Activated CD4-positive, alpha-beta T cell treated with anti-CD3 and anti-CD28 coated beads, Interleukin-2, amount 10 ng/mL, durations not matched to agents 7 days and 5 days (primary cell): Measurements from ENCODE around the gene DCTPP1. TPM values are rescaled to one million over a fixed set of nuclear protein-coding genes. Genes with fewer than 3 reads are reported as not detected.
"Not testable (repeated sequence)": the region's sequence is repeated elsewhere in the genome, so short reads cannot be mapped to it uniquely, and the experiment has no call there.

ENCODE experiments used
- CTCF ChIA-PET: fragments of 350-600 bp; sonication (Branson Sonifier 250); formaldehyde crosslinking; loops from one replicate; lab custom pipeline; 2021; ENCODE audit warnings: antibody characterized with exemption; lab: Charles Lee
- POLR2A ChIA-PET: fragments of 350-600 bp; sonication (Branson Sonifier 250); formaldehyde crosslinking; loops from one replicate; lab custom pipeline; 2021; ENCODE audit warnings: antibody characterized with exemption; lab: Charles Lee
- DNase-seq: peaks from one replicate; pipeline ENCODE4 v3.0.0-alpha.2; 2020
- H3K27ac Mint-ChIP-seq: one replicate; pipeline ENCODE4 v1.8.0; 2021; ENCODE audit warnings: mild to moderate bottlenecking, moderate library complexity, mixed read lengths
- H3K27me3 Mint-ChIP-seq: one replicate; pipeline ENCODE4 v1.8.0; 2021; ENCODE audit warnings: mixed read lengths
- H3K36me3 Mint-ChIP-seq: one replicate; pipeline ENCODE4 v1.8.0; 2021; ENCODE audit warnings: low read depth, mixed read lengths
- H3K4me1 Mint-ChIP-seq: one replicate; pipeline ENCODE4 v1.8.0; 2021; ENCODE audit warnings: mixed read lengths
- H3K4me3 Mint-ChIP-seq: one replicate; pipeline ENCODE4 v1.8.0; 2021; ENCODE audit warnings: mild to moderate bottlenecking, moderate library complexity, mixed read lengths
- H3K9me3 Mint-ChIP-seq: one replicate; pipeline ENCODE4 v1.8.0; 2021; ENCODE audit warnings: mixed read lengths
- total RNA-seq, 2 experiments: library from RNA; stranded (reverse); gene quantifications; one replicate each; pipeline ENCODE4 v1.2.3, GENCODE V29; 2021

DCTPP1 gene
- total RNA-seq = 10 to 100 TPM; 48.4 to 51.4 TPM

- CTCF ChIA-PET = interaction anchor here (0.6 to 2.1 kb wide), 54 partner anchors 9 to 375 kb away, joined by 3 to 17 read pairs (median 4); partner anchors contain the start of genes ITGAL, SEPTIN1, TBC1D10B and TBX6
- peak; percentile 99 for DNase-seq
- Mint-ChIP-seq H3K9me3 (no peaks in the 10 kb centered on the region), H3K36me3 (peaks cover 19% of the 10 kb centered on the region), H3K4me1 (peaks cover 38% of the 10 kb centered on the region), H3K4me3 (no peak within 1 kb of the TSS), H3K27me3 (no peaks in the 10 kb centered on the region), H3K27ac (no peak within 1 kb of the TSS)
- POLR2A ChIA-PET = interaction anchor here (0.5 to 1.1 kb wide), 8 partner anchors 12 to 206 kb away, joined by 3 to 6 read pairs (median 3); partner anchors contain the start of gene ZNF689
These were observed at the start of gene DCTPP1 for GRCh38 chr16:30429678-30430427. Gene DCTPP1, minus strand, starts transcription at chr16:30430030. Its CDS starts 50 bp downstream, at chr16:30429980.

GRCh38 chr16:30478766-30479478 lies 49.1 kb upstream of the DCTPP1 start:
- no peak overlapping the region for H3K4me3 Mint-ChIP-seq
- CTCF ChIA-PET = interaction anchor here (0.7 to 2.2 kb wide), 5 partner anchors 30 to 272 kb away, joined by 3 to 9 read pairs (median 4); partner anchors contain the start of genes DCTPP1 and SEPHS2
- H3K36me3 Mint-ChIP-seq = peaks cover 82% of the 10 kb centered on the region
- H3K4me1 Mint-ChIP-seq = peaks cover 77% of the 10 kb centered on the region
- H3K9me3 Mint-ChIP-seq = no peaks in the 10 kb centered on the region
- peak overlapping the region; percentile 71 for H3K27ac Mint-ChIP-seq
- no peak for DNase-seq
- POLR2A ChIA-PET = no interaction called here
- no peaks in the 10 kb centered on the region for H3K27me3 Mint-ChIP-seq

GRCh38 chr16:30477773-30478172 lies 47.9 kb upstream of the DCTPP1 start:
- H3K4me3 Mint-ChIP-seq, H3K9me3 Mint-ChIP-seq, DNase-seq, POLR2A ChIA-PET, H3K27me3 Mint-ChIP-seq: not testable (repeated sequence)
- Mint-ChIP-seq H3K36me3 (peaks cover 83% of the 10 kb centered on the region), H3K27ac (peak overlapping the region; percentile 79), H3K4me1 (peaks cover 69% of the 10 kb centered on the region)
- CTCF ChIA-PET = interaction anchor here (0.6 to 1.3 kb wide), 5 partner anchors 9 to 135 kb away, joined by 3 to 8 read pairs (median 4); partner anchors contain the start of gene DCTPP1

- POLR2A ChIA-PET = no interaction called here
- no peak overlapping the region for H3K4me3 Mint-ChIP-seq
These were observed 47.2 kb upstream of the DCTPP1 start for GRCh38 chr16:30476991-30477390.

GRCh38 chr16:30474684-30475083 lies 44.9 kb upstream of the DCTPP1 start:
- Mint-ChIP-seq H3K27ac (peak overlapping the region; percentile 63), H3K27me3 (no peaks in the 10 kb centered on the region), H3K9me3 (no peaks in the 10 kb centered on the region), H3K4me1 (peaks cover 66% of the 10 kb centered on the region), H3K36me3 (peaks cover 65% of the 10 kb centered on the region), H3K4me3 (peak overlapping the region; percentile 99)
- POLR2A ChIA-PET = no interaction called here
- DNase-seq = no peak
- CTCF ChIA-PET = interaction anchor here (0.8 to 3.3 kb wide), 6 partner anchors 10 to 57 kb away, joined by 3 to 21 read pairs (median 5); partner anchors contain the start of gene DCTPP1

More at GRCh38 chr16:30476991-30477390, 47.2 kb upstream of the DCTPP1 start:
- CTCF ChIA-PET = interaction anchor here (0.6 to 1.3 kb wide), 7 partner anchors 9 to 363 kb away, joined by 3 to 8 read pairs (median 4); partner anchors contain the start of gene DCTPP1
- no peak for DNase-seq
- Mint-ChIP-seq H3K27ac (peak overlapping the region; percentile 43), H3K36me3 (peaks cover 80% of the 10 kb centered on the region), H3K27me3 (no peaks in the 10 kb centered on the region), H3K4me1 (peaks cover 66% of the 10 kb centered on the region), H3K9me3 (no peaks in the 10 kb centered on the region)

- no peaks in the 10 kb centered on the region for H3K9me3 Mint-ChIP-seq
- peaks cover 62% of the 10 kb centered on the region for H3K36me3 Mint-ChIP-seq
- H3K4me1 Mint-ChIP-seq = peaks cover 68% of the 10 kb centered on the region
- peak overlapping the region; percentile 99 for H3K4me3 Mint-ChIP-seq
- no peaks in the 10 kb centered on the region for H3K27me3 Mint-ChIP-seq
- ChIA-PET CTCF (interaction anchor here (0.6 to 3.3 kb wide), 10 partner anchors 9 to 141 kb away, joined by 3 to 21 read pairs (median 4); partner anchors contain the start of genes DCTPP1 and ZNF688), POLR2A (interaction anchor here (0.9 to 2.8 kb wide), 2 partner anchors 15 to 56 kb away, joined by 3 to 23 read pairs; no protein-coding TSS in a partner anchor)
- no peak for DNase-seq
- H3K27ac Mint-ChIP-seq = peak overlapping the region; percentile 92
These were observed 44.2 kb upstream of the DCTPP1 start for GRCh38 chr16:30474074-30474452.

GRCh38 chr16:30473231-30474073 lies 43.6 kb upstream of the DCTPP1 start:
- CTCF ChIA-PET = interaction anchor here (0.6 to 3.3 kb wide), 11 partner anchors 9 to 142 kb away, joined by 3 to 21 read pairs (median 4); partner anchors contain the start of genes DCTPP1 and ZNF688
- Mint-ChIP-seq H3K9me3 (no peaks in the 10 kb centered on the region), H3K4me1 (peaks cover 63% of the 10 kb centered on the region), H3K4me3 (peak overlapping the region; percentile 99), H3K27ac (peak overlapping the region; percentile 92), H3K27me3 (no peaks in the 10 kb centered on the region), H3K36me3 (peaks cover 57% of the 10 kb centered on the region)
- POLR2A ChIA-PET = interaction anchor here (0.7 to 2.8 kb wide), 3 partner anchors 11 to 56 kb away, joined by 3 to 23 read pairs (median 3); no protein-coding TSS in a partner anchor
- DNase-seq = peak; percentile 34

GRCh38 chr16:30472328-30472942 lies 42.6 kb upstream of the DCTPP1 start, which contains the start of gene ITGAL:
Gene ITGAL, plus strand, starts transcription at chr16:30472742. Its CDS starts 96 bp downstream, at chr16:30472838.
- Mint-ChIP-seq H3K27ac (peak within 1 kb of the TSS; percentile 92), H3K4me1 (peaks cover 61% of the 10 kb centered on the region), H3K27me3 (no peaks in the 10 kb centered on the region), H3K9me3 (no peaks in the 10 kb centered on the region), H3K36me3 (peaks cover 49% of the 10 kb centered on the region), H3K4me3 (peak within 1 kb of the TSS; percentile 99)
- DNase-seq = peak; percentile 93
- ChIA-PET POLR2A (interaction anchor here (0.7 to 2.8 kb wide), 6 partner anchors 14 to 287 kb away, joined by 3 to 23 read pairs (median 3); partner anchors contain the start of genes DCTPP1, ZNF689 and ZNF764), CTCF (interaction anchor here (0.9 to 3.3 kb wide), 5 partner anchors 15 to 624 kb away, joined by 3 to 21 read pairs (median 14); partner anchors contain the start of gene DCTPP1)

- H3K4me1 Mint-ChIP-seq = peaks cover 57% of the 10 kb centered on the region
- H3K27ac Mint-ChIP-seq = peak overlapping the region; percentile 92
- peaks cover 33% of the 10 kb centered on the region for H3K36me3 Mint-ChIP-seq
- ChIA-PET CTCF (interaction anchor here (1.7 to 3.6 kb wide), 3 partner anchors 12 to 145 kb away, joined by 5 to 25 read pairs (median 5); partner anchors contain the start of gene DCTPP1), POLR2A (interaction anchor here (0.7 kb wide), 2 partner anchors 12 to 14 kb away, joined by 3 read pairs; no protein-coding TSS in a partner anchor)
- H3K27me3 Mint-ChIP-seq = no peaks in the 10 kb centered on the region
- H3K4me3 Mint-ChIP-seq = no peak overlapping the region
- H3K9me3 Mint-ChIP-seq = no peaks in the 10 kb centered on the region
- no peak for DNase-seq
These were observed 40.8 kb upstream of the DCTPP1 start for GRCh38 chr16:30470632-30470995.

- H3K9me3 Mint-ChIP-seq = no peaks in the 10 kb centered on the region
- H3K27me3 Mint-ChIP-seq = no peaks in the 10 kb centered on the region
- CTCF ChIA-PET = interaction anchor here (1.7 to 3.6 kb wide), 3 partner anchors 12 to 145 kb away, joined by 5 to 25 read pairs (median 5); partner anchors contain the start of gene DCTPP1
- peak overlapping the region; percentile 92 for H3K27ac Mint-ChIP-seq
- DNase-seq = no peak
- peaks cover 28% of the 10 kb centered on the region for H3K36me3 Mint-ChIP-seq
- peaks cover 57% of the 10 kb centered on the region for H3K4me1 Mint-ChIP-seq
- no peak overlapping the region for H3K4me3 Mint-ChIP-seq
- POLR2A ChIA-PET = interaction anchor here (0.7 kb wide), 2 partner anchors 12 to 13 kb away, joined by 3 read pairs; no protein-coding TSS in a partner anchor
These were observed 40.3 kb upstream of the DCTPP1 start for GRCh38 chr16:30470170-30470512.

GRCh38 chr16:30464078-30464477 lies 34.2 kb upstream of the DCTPP1 start:
- Mint-ChIP-seq H3K4me1 (peaks cover 57% of the 10 kb centered on the region), H3K9me3 (peaks cover 2% of the 10 kb centered on the region), H3K27me3 (no peaks in the 10 kb centered on the region), H3K4me3 (no peak overlapping the region), H3K36me3 (peaks cover 5% of the 10 kb centered on the region), H3K27ac (peak overlapping the region; percentile 20)
- DNase-seq = no peak
- ChIA-PET POLR2A (no interaction called here), CTCF (interaction anchor here (1.2 to 1.5 kb wide), 3 partner anchors 10 to 34 kb away, joined by 4 to 6 read pairs (median 4); partner anchors contain the start of gene DCTPP1)
